ENCODE measurements around the gene EHD3.

The EHD3 gene

DNA sequence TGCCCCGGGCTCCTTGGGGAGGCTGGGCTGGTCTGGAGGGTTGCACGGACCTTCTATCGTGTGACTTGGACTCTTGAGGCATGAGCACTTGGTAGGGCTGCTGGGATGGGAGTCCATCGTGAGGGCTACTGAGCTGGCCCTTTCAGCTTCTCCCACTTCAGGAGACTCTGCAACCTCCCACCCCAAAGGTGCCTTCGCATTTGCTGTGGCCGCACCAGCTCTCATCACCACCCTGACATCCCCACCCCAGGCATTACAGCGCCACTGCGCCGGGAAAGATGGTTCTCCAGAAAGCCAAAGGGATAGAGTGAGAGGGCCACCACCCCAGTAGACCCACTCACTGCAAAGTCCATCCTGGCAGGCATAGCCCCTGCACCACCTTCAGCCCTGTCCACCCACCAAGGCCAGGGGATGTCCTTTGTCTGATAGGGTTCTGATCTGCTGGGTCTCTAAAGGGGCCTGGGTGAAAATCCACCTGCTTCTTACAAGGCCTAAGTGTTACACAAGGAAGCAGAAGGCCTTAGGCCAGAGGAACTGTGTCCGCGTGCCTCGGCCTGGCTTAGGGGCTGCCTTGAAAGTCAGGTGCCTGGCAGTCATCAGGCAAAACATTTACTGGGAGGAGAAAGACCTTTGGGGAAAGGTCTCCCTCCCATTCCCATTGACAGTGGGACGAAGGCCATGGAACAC, 5.1 kb downstream of the EHD3 start:
- H3K27me3 Mint-ChIP-seq = no peaks in the 10 kb centered on the region
- no peak for DNase-seq
- H3K4me1 Mint-ChIP-seq = peaks cover 18% of the 10 kb centered on the region
- H3K9me3 Mint-ChIP-seq = no peaks in the 10 kb centered on the region
- no peak overlapping the region for H3K4me3 Mint-ChIP-seq
- ATAC-seq = no peak
- H3K27ac Mint-ChIP-seq = no peak overlapping the region

DNA sequence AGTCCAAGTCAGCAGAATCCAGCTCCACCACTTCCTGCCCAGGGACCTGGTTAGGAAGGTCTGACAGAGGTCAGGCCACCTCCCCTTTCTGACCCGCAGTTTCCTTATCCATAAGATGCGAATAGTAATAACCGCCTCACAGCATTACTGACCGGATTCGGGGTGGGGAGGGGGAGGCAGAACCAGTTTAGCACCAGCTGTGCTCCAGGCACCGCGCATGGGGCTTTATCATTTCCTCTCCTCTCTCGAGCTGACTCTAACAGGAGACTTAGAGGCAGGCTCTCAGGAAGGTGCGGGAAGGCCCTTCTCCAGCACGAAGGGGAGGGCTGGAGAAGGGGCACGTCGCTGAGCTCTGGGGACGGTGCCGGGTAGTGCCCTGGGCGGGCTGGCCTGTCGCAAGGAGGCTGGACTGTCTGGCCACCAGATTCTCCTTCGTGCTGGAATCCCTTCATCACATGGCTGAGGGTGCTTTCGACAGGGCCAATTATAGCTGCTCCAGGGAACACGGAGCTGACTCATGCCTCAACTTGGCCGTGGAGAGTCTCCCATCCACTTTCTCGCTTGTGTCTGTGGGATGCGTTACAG, 5.7 kb downstream of the EHD3 start:
- Mint-ChIP-seq H3K27ac (no peak overlapping the region), H3K9me3 (no peaks in the 10 kb centered on the region), H3K27me3 (no peaks in the 10 kb centered on the region), H3K4me1 (peaks cover 16% of the 10 kb centered on the region), H3K4me3 (no peak overlapping the region)
- no peak for DNase-seq
- no peak for ATAC-seq

DNA sequence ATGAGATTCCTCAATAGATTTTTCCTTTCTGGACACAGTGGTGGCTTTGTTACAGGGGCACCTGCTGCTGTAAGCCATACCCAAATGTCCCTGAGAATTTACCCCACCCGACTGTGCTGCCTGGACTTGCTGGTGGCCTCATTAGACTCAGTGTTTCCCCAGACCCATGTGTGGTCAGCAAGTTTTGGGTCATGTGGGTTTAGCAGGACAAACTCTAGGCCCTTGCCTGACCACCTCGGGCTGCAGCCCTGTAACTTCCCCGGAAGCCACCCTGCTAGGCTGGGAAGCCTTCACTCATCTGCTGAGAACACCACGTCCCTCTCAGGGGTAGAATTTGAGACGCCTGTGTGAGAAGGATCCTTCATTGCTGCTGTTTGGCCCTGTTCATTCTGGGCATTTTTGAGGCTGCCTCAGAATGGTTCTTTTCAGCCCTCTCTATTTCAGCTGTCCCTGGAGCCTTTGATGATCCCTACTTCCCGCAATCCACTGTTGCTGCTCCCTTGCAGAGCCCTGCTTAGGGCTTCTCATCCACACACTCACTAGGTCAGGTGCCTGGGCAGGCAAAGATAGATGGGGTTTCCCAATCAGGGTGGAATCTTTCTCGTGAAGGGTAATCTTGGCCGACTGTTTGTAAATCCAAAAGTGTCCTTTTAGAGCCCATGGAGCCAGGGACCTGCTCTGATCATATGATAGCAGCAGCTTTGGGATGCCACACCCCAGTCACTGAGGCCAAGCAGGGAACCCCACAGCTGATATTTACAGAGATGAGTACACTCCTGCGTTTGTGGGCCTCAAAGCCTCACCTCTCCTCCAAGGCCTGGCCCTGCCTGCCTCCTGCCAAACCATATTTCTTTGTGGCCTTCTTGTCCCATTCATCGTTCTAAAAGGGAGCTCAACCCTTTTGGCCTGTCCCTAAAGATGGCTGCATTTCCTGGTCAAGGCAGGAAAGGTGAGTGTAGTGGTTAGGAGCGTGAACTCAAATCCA, 6.7 kb downstream of the EHD3 start:
- Mint-ChIP-seq H3K27me3 (no peaks in the 10 kb centered on the region), H3K9me3 (no peaks in the 10 kb centered on the region), H3K4me1 (peaks cover 9% of the 10 kb centered on the region), H3K4me3 (no peak overlapping the region), H3K27ac (peak overlapping the region in 1 of 2 donors; percentile 46)
- ATAC-seq (no peak), DNase-seq (no peak)

DNA sequence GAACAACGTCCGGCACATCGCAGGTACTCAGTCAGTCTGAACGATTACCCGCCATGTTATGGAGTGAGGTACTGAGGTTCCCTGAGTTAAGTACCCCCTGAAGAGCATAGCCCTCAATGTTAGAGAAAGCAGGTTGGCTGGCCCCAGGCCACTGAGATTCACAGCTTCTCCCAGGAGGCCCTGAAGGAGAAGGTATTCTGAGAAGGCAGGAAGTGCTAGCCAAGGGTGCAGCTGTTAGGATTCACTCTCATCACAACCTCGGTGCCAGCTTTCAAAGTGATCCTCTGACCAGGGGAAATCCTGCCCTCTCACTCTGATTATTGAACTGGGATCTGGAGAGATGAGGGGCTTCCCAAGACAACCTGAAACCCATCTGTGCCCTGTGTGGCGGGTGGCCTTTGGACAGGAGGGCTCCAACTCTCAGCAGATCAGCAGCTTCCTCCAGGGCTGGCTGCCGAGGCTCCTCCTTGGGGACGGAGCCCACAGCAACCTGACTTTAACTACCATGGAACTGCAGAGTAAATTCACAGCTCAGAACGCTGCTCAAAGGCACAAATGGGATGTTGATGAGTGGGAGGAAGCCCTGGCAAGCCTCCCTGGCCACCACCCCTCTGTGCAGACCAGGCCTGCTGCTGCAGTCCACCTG, 7.8 kb downstream of the EHD3 start:
- ATAC-seq (peak; percentile 31), DNase-seq (no peak)
- H3K27ac Mint-ChIP-seq = no peak overlapping the region
- no peaks in the 10 kb centered on the region for H3K27me3 Mint-ChIP-seq
- no peak overlapping the region for H3K4me3 Mint-ChIP-seq
- H3K4me1 Mint-ChIP-seq = peaks cover 9% of the 10 kb centered on the region
- H3K9me3 Mint-ChIP-seq = no peaks in the 10 kb centered on the region

DNA sequence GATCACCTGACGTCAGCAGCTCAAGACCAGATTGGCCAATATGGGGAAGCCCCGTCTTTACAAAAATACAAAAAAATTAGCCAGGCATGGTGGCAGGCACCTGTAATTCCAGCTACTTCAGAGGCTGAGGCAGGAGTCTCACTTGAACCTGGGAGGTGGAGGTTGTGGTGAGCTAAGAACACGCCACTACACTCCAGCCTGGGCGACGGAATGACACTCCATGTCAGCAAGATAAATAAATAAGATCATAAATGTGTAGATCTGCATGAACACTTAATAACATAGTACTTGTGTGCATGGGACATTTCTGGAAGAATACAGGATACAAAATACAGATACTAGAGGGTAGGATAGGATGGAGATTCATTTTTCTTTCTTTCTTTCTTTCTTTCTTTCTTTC, 9.1 kb downstream of the EHD3 start:
- Mint-ChIP-seq H3K9me3 (no peaks in the 10 kb centered on the region), H3K27me3 (no peaks in the 10 kb centered on the region), H3K4me3 (no peak overlapping the region), H3K27ac (peak overlapping the region in 1 of 2 donors; percentile 59), H3K4me1 (peaks cover 9% of the 10 kb centered on the region)
- ATAC-seq (no peak), DNase-seq (no peak)

DNA sequence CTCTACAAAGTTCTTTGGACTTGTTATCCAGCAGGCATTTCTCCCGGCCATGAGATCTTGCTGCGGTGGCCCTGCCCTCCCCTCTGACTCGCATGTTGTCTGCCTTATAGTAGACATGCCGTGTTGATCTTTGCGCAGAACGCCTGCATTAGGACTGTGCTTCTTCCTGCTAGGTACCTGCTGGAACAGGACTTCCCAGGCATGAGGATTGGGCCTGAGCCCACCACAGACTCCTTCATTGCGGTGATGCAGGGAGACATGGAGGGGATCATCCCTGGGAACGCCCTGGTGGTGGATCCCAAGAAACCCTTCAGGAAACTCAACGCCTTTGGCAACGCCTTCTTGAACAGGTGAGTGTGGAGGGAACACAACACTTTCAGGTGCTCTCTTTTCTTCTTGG, 10.1 kb downstream of the EHD3 start:
- Mint-ChIP-seq H3K4me3 (no peak overlapping the region), H3K27me3 (no peaks in the 10 kb centered on the region), H3K27ac (no peak overlapping the region), H3K9me3 (no peaks in the 10 kb centered on the region), H3K4me1 (peaks cover 9% of the 10 kb centered on the region)
- DNase-seq (no peak), ATAC-seq (no peak)

DNA sequence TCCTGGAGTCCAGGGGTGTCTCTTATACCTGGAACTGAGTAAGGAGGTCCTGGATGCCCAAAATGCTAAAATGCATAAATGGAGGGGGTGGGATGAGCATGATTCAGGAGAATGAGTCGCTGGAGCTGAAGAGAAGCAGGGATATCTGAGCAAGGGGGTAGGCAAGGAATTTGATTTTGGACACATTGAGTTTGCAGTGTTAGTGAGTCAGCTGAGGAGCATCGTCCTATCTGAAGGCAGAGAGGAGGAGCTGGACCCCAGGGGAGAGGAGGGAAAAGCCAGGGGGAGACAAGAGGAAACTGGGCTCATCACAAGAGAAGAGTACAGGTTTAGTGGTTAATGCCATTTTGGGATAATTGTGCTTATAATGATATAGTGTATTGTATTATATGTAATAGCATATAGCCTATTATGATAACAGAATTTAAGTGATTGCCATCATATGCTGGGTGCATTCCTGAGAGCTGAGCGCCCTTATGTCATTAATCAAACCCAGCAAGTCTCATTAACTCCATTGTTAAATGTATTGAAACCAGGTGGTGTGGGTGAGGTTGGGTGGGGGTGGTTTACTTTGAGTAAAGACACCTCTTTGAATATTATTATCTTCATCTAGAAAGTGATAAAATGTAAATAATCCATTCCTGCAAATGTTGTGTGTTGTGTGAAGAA, 12.4 kb downstream of the EHD3 start:
- Mint-ChIP-seq H3K4me3 (no peak overlapping the region), H3K9me3 (no peaks in the 10 kb centered on the region), H3K4me1 (peaks cover 8% of the 10 kb centered on the region), H3K27ac (no peak overlapping the region), H3K27me3 (no peaks in the 10 kb centered on the region)
- DNase-seq = no peak
- ATAC-seq = no peak

DNA sequence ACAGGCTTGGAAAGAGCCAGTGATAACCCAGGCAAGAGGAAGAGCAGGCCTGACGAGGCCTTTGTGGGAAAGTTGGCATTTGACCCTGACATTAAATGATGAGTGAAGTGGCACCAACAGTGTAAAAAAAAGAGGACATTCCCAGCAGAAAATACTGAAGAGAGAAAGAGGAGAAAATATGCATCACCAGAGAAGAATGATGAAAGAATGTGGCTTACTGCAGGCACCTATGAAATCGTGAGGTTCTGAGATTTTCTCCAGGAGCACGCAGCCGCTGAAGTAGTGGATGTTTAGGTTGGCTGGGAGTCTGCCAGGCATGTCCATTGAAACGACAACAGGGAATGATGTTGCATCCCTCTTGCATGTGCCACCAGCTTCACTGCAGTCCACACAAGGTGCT, 13.8 kb downstream of the EHD3 start:
- Mint-ChIP-seq H3K9me3 (no peaks in the 10 kb centered on the region), H3K4me1 (no peaks in the 10 kb centered on the region), H3K4me3 (no peak overlapping the region), H3K27ac (no peak overlapping the region), H3K27me3 (no peaks in the 10 kb centered on the region)
- DNase-seq (no peak), ATAC-seq (no peak)

DNA sequence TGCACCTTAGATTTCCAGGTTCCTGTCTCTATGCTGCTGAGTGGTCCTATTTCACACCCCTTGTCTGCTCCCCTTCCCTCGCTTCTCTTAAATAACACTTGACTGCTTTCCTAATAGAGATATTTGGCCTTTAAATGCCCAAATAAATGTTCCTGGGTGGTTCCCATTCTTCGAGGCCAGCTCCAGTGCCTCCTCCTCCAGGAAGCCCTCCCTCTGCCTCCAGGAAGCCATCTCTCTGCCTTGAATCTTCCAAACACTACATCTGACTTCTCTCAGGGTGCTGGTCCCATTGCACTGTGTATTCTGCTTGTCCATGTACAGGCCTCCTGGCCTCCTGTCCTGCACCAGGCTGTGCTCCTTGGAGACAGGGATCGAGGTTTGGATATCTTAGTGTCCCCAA, 14.2 kb downstream of the EHD3 start:
- H3K27me3 Mint-ChIP-seq = no peaks in the 10 kb centered on the region
- H3K4me1 Mint-ChIP-seq = no peaks in the 10 kb centered on the region
- no peak overlapping the region for H3K4me3 Mint-ChIP-seq
- no peak for DNase-seq
- no peaks in the 10 kb centered on the region for H3K9me3 Mint-ChIP-seq
- ATAC-seq = no peak
- H3K27ac Mint-ChIP-seq = peak overlapping the region in 1 of 2 donors; percentile 38

DNA sequence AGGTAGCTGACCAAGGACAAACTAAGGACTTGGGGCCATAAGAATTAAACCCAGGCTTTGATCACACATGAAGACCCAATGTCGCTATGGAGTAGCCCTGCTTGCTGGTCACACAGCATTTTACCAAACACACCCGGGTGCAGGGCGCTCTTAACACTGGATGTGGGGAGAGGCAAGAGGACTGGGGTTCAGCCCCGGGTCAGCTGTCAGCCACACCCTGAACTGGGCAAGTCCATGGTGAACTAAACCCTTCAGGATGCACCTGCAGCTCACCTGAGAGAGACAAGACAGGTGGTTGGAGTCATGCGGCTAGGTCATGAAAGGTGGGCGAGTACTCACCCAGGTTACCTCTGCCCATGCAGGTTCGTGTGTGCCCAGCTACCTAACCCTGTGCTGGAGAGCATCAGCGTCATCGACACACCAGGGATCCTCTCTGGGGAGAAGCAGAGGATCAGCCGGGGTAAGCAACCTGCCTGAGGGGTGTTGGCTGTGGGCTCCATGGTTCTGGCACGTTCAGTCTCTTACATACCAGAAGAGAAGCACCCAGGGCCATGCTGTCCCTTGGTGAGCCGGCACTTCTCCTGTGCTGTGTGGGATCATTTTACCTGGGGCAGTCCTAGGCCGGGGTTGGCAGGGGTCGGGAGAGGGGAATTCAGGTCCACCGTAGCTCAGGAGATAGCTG, 15.2 kb downstream of the EHD3 start:
- no peak overlapping the region for H3K27ac Mint-ChIP-seq
- ATAC-seq (no peak), DNase-seq (peak in 1 of 2 donors; percentile 7)
- no peaks in the 10 kb centered on the region for H3K4me1 Mint-ChIP-seq
- H3K9me3 Mint-ChIP-seq = no peaks in the 10 kb centered on the region
- H3K27me3 Mint-ChIP-seq = no peaks in the 10 kb centered on the region
- no peak overlapping the region for H3K4me3 Mint-ChIP-seq

DNA sequence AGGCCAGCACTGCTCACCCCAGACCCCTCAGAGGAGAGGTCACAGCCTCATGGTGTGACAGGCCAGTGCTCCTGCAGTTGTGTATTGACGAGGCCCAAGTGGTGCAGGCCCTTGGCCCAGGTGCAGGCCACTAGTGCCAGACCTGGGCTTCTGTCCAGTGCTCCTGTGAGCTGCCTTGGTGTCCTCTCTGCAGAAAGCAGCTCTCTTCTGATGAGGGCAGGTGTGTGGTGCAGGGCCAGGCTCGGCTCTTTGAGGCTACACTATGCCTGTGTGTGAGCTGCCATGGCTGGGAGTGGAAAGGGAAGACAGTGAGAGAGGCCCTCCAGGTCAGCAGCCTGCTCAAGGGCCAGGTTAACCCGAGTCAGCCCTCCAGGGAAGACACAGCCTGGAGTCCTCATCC, 17.1 kb downstream of the EHD3 start:
- Mint-ChIP-seq H3K4me1 (no peaks in the 10 kb centered on the region), H3K27ac (peak overlapping the region in 1 of 2 donors; percentile 78), H3K27me3 (no peaks in the 10 kb centered on the region), H3K4me3 (no peak overlapping the region), H3K9me3 (no peaks in the 10 kb centered on the region)
- ATAC-seq (peak; percentile 10), DNase-seq (no peak)

DNA sequence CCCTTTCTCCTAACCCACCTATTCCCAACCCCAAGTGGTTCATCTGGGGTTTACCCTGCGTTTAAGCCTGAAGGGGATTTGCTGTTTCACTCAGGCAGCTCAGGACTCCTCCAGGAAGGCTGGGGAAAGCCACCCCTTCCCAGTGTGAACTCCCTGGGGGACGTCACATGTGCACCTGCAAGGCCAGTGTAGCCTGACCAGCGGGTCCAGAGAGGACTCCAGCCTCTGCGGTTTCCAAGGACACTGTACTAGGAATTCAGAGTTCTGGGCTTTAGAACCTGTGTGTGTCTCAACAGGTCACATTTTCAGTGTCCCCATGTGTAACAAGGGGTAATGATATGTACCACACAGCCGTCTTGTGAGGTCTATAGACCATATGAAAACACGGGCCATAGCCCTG, 17.9 kb downstream of the EHD3 start:
- Mint-ChIP-seq H3K4me1 (no peaks in the 10 kb centered on the region), H3K4me3 (no peak overlapping the region), H3K27ac (peak overlapping the region in 1 of 2 donors; percentile 59)

DNA sequence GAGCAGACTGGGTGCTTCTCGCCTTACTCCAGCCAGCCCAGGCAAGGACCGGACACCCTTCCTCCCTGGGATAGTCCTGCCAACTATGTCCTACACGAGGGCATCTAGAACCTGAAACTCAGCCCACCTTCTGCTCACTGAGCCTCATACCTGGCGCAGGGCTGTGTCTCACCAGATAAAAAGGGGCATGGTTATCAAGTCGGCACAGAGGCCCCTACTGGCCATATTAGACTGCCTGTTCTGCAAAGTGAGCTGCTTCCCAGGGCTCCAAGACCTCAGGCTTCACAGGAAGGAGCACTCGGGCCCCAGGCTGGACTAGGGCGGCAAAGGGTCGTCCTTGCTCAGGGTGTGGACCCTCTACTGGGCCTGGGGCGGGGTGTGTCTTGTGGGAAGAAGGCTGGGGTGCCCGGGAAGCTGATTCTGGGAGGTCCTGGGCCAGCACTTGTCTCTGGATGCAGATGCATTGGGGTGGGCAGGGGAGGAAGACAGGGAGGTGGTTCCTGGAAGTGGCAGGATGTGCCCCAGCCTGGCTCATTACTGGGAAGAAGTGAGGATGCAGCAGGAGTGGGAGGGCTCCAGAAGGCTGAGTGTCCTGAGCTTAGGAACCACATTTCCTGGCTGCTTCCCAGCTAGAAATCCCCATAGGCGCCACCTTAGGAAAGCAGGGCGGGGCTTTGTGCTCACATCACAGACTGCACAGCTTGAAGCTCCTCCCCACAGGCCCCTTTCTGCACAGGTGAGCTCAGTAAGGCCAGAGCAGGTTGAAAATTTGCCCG, 19.6 kb downstream of the EHD3 start:
- Mint-ChIP-seq H3K27ac (peak overlapping the region; percentile 68 to 71), H3K9me3 (no peaks in the 10 kb centered on the region), H3K4me1 (no peaks in the 10 kb centered on the region), H3K4me3 (no peak overlapping the region), H3K27me3 (no peaks in the 10 kb centered on the region)
- ATAC-seq (no peak), DNase-seq (no peak)

More for the DNA sequence above, 17.9 kb downstream of the EHD3 start:
- Mint-ChIP-seq H3K9me3 (no peaks in the 10 kb centered on the region), H3K27me3 (no peaks in the 10 kb centered on the region)
- DNase-seq (no peak), ATAC-seq (no peak)

All from stimulated activated naive CD8-positive, alpha-beta T cell treated with anti-CD3 and anti-CD28 coated beads, Interleukin-15, amount 100 ng/mL, for 72 hours (primary cell).